ENCODE measurements around the gene KCNJ10.

DNA sequence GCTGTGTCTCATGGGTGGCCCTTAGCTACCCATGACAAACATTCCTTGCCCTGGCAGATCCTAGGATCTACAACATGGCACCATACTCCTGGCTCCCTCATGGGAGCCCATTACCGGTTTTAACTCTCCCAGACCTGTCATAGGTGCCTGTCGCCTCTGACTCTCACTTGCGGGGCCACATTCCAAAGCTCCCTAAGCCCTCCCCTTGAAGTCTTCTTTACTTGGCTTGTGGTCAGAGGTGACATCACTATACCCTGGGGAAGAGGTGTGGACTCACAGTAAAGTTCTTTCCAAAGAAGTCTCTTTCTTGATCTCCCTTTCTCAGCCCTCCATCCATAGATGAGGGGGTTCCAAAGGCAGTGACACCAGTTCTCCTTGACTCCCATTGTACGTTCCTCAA, 110.5 kb downstream of the KCNJ10 start:
- TF ChIP-seq, protein P1, sequence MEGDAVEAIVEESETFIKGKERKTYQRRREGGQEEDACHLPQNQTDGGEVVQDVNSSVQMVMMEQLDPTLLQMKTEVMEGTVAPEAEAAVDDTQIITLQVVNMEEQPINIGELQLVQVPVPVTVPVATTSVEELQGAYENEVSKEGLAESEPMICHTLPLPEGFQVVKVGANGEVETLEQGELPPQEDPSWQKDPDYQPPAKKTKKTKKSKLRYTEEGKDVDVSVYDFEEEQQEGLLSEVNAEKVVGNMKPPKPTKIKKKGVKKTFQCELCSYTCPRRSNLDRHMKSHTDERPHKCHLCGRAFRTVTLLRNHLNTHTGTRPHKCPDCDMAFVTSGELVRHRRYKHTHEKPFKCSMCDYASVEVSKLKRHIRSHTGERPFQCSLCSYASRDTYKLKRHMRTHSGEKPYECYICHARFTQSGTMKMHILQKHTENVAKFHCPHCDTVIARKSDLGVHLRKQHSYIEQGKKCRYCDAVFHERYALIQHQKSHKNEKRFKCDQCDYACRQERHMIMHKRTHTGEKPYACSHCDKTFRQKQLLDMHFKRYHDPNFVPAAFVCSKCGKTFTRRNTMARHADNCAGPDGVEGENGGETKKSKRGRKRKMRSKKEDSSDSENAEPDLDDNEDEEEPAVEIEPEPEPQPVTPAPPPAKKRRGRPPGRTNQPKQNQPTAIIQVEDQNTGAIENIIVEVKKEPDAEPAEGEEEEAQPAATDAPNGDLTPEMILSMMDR (IDR thresholded peaks at IDR 0.05; ENCODE audit: low read length): no peak
- no peak for TF ChIP-seq EZH2 (optimal IDR thresholded peaks at IDR 0.05; ENCODE audit: low read depth, low read length)
- TF ChIP-seq EZH2phosphoT487 (IDR thresholded peaks at IDR 0.05; ENCODE audit: low read length): no peak

Measured in MM.1S (cell line).